HL-60 (cell line): ENCODE results near the gene PRSS50.

Experiments used
- DNase-seq, 2 experiments: peaks; one replicate each; pipeline ENCODE4 v3.0.0-alpha.2; 2010 to 2020; ENCODE audit warnings: low read depth in 1 of 2, low spot score in 1 of 2
- H3K27ac ChIP-seq: fragments of 250-450 bp; sonication (Bioruptor Pico); replicated peaks from 2 replicates; pipeline ENCODE4 v1.5.1; 2020; ENCODE audit warnings: mild to moderate bottlenecking, moderate library complexity
- H3K27me3 ChIP-seq: fragments of 250-450 bp; sonication (Bioruptor Pico); 2 replicates; pipeline ENCODE4 v1.5.1; 2021; ENCODE audit warnings: mild to moderate bottlenecking, moderate library complexity; ENCODE audit not compliant: insufficient read depth, poor library complexity, severe bottlenecking
- H3K4me3 ChIP-seq: replicated peaks from 2 replicates; pipeline ENCODE4 v1.5.1; 2011; ENCODE audit warnings: mild to moderate bottlenecking, control low read depth, low read length; ENCODE audit not compliant: insufficient read depth
- CTCF ChIP-seq: IDR thresholded peaks from one replicate; pipeline ENCODE4 v1.5.1; 2011; ENCODE audit warnings: low read length, control low read depth, inconsistent platforms; ENCODE audit not compliant: insufficient read depth
- GABPA ChIP-seq: IDR thresholded peaks from 2 replicates; pipeline ENCODE4 v1.6.1; 2012; ENCODE audit warnings: low read depth
- POLR2AphosphoS5 ChIP-seq: IDR thresholded peaks from 2 replicates; pipeline ENCODE4 v1.6.1; 2012; ENCODE audit warnings: low read depth
- REST ChIP-seq: IDR thresholded peaks from 2 replicates; pipeline ENCODE4 v1.6.1; 2012; ENCODE audit warnings: low read depth; ENCODE audit not compliant: insufficient replicate concordance
- SPI1 ChIP-seq: IDR thresholded peaks from 2 replicates; pipeline ENCODE4 v1.6.1; 2012; ENCODE audit warnings: low read depth, mild to moderate bottlenecking, borderline replicate concordance

PRSS50 gene

GRCh38 chr3:46722443-46722842 is 4.8 kb upstream of the PRSS50 start:
- no peak for DNase-seq
- Histone ChIP-seq H3K27ac (no peak overlapping the region), H3K27me3 (no peaks in the 10 kb centered on the region), H3K4me3 (no peak overlapping the region)
- TF ChIP-seq GABPA (no peak), SPI1 (no peak), POLR2AphosphoS5 (no peak), REST (no peak), CTCF (no peak)

GRCh38 chr3:46721009-46721408 is 3.3 kb upstream of the PRSS50 start:
- no peak for TF ChIP-seq SPI1
- no peak for TF ChIP-seq CTCF
- TF ChIP-seq POLR2AphosphoS5, result no peak
- no peak for TF ChIP-seq REST
- no peak for TF ChIP-seq GABPA
- no peaks in the 10 kb centered on the region for H3K27me3 ChIP-seq
- H3K27ac ChIP-seq, result no peak overlapping the region
- H3K4me3 ChIP-seq, result no peak overlapping the region
- no peak for DNase-seq

GRCh38 chr3:46719735-46720271 is 2.1 kb upstream of the PRSS50 start:
- DNase-seq, result no peak
- no peak overlapping the region for H3K4me3 ChIP-seq
- H3K27ac ChIP-seq, result no peak overlapping the region
- H3K27me3 ChIP-seq, result no peaks in the 10 kb centered on the region
- TF ChIP-seq REST, result no peak
- no peak for TF ChIP-seq GABPA
- TF ChIP-seq SPI1, result no peak
- no peak for TF ChIP-seq POLR2AphosphoS5
- no peak for TF ChIP-seq CTCF
